MV-4-11 (cell line): ENCODE results near the gene CFDP1.

Experiments used
- DNase-seq: peaks from one replicate; lab custom pipeline; 2025; lab: John Stamatoyannopoulos, UW

The CFDP1 gene

DNA sequence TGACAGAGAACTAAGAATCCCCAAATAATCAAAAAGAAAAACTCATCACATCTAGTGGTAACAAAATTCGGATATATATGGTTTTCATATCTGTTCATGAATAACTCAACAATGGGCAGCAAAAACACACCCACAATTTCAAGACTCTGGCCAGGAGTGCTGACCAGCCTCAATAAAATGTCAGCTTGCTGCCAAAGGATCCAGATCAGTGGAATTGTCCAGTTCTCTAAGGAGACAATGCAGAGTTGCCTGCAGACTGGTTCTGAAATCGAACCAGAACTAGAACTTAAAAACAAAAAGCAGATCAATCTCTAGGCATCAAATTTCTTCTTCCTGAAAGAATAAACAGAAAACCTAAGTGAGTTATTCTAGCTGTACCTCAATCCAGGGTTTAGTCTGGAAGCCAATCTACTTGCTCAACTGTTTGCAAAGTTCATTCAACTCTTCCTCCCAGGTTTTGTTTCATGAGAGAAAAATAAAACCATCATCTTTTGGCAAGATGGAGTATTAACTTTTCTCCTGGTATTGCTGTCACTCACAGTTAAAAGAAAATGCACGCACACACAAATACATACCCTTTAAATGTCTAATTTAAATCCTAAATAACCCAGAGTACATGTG is 61.0 kb downstream of the CFDP1 start:
- DNase-seq: no peak

DNA sequence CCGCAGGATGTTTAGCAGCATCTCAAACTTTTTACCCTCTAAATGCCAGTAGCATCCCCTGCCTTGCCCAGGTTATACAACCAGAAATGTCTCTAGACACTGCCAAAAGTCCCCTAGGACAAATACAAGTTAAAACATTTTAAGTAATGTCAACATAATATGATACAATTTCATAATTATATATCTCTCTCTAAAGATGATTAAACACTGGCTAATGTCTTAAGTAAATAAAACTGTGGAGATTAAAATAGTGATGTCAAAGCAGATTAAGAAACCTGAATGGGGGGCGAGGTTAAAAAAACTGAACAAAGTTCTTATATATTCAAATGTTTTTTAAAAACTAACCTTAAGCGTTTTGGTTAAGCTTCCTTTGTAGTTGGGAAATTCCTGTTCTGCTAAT is 62.1 kb downstream of the CFDP1 start:
- DNase-seq: no peak

DNA sequence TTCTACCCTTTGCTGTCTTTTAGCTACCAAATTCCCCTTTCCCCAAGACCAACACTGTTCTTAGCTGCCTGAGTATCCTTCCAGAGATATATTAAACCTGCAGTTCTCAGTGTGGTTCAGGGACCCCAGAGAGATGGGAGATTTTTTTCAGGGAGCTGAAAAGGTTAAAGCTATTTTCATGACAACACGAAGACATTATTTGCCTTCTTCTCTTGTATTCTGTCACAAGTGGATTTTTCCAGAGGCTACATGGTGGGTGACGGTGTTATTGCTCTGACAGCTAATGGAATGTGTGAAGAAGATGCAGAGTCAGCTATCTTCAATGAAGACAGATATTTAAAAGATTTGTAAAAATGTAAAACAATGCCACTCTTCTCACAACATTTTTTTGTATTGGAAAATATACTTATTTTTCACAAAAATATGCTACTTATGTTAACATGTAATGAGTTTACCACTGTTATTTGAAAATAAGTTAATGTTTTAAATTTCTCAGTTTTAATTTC is 69.0 kb downstream of the CFDP1 start:
- DNase-seq: no peak

DNA sequence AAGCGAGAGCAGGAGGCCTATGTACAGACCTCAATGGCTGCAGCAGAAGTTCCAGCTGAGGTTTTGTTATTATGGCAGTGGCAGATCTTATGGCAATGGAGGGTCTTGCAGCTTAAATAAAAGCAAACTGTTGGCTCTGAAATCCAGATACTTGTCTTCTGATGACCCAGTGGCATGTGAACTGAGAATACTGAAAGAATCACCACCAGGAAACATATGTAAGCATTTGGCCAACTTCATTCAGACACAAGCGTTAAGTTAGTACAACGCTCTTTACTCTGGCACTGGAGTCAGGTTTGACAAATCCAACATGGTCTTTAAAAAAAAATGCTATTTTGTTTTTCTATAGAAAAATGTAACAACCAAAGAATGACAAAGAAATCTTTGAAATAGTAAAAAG is 70.5 kb downstream of the CFDP1 start:
- no peak for DNase-seq

DNA sequence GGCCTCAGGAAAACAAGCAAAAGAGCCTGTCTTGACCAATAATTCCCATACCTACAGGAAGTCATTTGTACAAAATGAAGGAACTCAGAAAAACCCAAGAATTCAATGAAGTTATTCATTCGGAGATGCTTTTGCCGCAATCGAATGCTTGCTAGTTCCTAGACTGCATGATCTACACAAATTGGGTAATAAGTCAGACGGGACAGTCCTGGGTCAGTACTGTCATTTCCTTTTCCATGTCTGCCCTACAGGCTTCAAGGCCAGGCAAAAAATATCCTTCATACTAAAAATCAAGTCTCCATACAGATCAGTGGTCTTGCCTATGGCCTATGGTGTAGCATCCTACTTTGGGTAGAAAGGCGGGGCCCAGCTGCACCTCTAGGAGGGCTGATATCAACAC is 71.4 kb downstream of the CFDP1 start:
- no peak for DNase-seq

DNA sequence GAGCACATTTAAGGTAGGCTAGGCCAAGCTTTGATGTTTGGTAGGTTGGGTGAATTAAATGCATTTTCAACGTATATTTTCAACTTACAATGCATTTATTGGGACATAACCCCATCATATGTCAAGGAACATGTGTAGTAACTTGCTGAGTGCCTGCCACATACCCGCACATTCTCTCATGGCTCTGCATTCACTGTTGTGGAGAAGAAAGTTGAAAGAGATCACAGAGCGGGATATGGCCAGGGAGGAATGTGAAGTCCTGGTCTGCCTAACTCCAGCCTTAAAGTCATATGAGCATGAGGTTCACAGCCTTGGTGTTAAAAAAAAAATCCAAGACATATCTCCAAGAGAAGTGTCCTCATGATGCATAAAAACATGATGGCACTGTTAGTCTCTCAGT is 79.1 kb downstream of the CFDP1 start:
- no peak for DNase-seq

DNA sequence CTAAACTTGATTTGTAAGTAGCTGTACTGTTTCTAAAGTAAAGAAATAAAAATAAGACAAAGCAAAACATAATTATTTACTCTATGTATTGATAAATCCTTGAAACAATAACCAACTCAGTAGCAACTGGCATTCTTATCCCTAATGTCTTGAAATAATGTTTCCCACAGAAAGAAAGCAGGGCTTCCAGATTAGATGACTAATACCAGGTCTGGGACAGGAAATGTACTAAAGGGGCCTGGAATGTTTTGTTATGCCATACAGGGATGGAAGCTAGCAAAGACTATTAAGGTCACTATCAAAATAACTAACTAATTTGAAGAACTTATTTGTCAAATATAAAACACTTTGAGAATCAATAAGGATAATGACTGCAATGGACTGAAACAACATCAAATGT is 82.1 kb downstream of the CFDP1 start:
- DNase-seq: no peak

DNA sequence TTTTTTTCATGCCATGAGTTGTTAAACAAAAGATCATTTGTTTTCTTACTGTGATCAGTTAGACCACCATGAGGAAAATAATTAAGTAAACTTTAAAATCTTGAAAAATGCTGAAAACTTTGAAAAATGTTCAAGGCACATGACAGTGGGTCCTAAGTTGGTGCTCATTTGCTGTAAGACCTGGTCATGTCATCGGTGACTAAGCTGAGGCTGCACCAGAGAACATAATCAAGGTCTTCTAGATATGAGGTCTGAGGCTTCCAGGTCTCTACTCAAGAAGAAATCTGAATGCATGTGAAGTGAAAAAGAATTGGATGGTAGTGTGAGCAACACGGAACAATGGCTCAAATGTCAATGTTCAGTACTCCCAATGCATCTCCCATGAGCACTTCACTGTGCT is 87.6 kb downstream of the CFDP1 start:
- no peak for DNase-seq

DNA sequence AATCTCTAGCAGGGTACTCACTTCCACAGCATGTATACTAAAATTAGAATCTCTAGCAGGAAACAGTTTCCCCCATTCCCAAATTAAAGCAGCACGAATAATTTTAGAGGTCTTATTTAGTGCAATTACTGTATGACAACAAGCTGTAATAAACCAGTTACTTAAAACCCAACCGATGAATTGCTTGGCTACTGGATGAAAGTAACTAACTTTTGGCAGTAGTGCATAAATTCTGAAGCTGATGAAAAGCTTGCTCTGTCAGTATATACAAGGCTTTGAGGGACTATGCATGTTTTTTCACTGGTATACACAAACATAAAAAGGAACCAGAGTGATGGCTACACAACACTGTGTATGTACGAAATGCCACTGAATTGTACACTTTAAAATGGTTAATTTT is 89.4 kb downstream of the CFDP1 start:
- no peak for DNase-seq

DNA sequence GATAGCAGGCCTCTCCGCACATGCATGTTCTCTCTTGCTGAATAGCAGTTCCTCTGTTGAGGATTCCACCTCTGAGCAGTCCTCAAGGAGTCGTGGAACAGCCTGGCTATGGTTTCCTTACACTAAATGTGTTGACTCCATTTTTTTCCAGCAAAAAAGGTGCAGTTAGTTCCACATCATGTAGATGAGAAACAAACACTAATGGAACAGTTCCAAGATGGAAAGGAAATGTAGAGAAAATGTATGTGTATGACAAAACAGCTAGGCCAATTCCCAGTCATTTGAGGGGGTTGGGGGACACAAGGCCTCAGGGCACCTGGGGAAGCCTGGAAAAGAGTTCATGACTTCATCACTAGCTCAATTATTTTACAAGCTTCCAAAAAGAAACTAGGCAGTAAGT is 90.0 kb downstream of the CFDP1 start:
- no peak for DNase-seq

DNA sequence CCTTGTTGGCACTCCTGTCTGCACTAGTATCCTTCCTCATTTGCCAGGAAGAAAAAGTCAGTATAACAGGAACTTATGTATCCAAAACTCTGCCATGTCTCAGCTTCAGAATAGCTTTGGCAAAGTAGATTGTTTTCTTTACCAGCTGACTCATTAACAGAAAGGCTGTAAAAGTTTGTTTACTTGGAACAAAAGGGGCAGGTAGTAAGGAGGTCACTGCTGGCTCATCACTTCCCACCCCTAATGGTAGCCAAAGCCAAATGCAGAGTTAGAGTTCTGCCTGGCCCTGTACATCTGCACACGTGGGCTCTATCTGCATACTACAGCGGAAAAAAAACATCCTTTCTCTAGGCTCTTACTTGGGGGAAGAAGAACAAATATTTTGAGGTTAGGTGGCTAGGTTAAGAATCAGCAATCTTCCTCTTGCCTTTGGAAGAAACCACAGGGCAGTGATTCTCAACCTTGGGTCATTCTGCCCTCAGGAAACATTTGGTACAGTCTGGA is 90.9 kb downstream of the CFDP1 start:
- DNase-seq: peak; percentile 15

DNA sequence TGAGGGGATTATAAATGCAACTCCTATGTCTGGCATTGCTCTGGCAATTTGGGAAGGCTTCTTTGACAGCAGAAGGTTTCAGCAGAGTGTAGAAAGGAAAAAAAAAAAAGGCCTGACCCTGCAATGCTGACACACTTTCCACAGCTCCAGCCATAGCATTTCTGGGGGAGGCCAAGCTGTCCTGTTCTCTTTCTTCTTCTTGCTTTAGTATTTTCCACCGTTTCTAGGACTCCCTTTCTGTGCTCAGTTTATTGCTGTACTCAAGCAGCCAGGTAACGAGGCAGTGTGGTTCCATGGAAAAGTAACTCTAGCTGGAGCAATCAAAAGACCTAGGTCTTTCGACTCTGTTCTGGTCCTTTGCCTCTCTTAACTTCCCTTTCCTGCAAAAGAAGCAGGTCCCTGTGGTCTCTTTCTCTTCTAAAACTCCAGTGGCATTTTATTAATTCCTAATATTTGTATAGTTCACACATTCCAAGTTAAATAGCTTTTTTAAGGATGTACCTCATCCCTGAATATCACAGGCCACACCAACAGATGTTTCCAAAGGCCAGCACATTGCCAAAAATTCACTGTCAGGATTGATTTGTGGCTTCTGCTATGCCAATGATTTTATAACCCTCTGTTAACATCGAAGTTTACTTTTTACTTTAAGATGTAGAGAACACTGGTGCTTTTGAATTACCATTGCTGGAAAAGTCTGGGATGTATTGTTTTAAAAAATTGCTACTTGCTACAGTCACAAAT is 91.6 kb downstream of the CFDP1 start:
- DNase-seq: no peak

DNA sequence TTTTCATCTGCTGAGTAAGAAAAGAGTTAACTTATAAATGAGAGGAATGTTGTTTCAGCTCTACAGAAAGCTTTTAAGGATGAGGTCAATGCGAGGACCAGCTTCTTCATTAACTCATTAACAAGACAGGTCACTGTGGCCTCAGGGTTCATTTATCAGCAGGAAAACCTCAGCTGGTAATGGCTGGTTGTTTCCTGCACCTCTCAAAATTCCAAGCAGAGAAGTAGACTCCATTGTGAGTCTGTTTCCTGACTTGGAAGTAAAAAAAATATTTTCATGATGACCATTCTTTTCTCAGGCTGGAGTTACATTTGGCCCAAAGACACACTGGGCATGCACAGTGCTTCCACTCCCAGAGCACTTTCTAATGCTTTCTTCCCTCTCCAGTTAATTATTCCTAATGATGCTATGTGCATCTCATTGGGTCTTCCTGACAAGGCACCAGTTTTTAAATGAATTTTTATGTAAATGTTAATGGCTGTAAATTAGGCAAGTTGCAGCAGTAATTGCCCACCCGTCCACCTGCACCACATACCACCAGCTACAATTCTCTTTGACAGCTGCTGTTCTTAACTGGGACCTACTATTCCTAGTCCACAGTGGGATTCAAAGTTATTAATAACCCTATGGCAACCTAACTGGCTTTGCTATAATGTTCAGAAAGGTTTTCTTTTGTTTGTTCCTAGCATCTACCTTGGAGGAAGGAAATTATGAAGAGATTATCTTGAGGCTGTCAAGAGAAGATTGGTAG is 92.4 kb downstream of the CFDP1 start:
- no peak for DNase-seq

DNA sequence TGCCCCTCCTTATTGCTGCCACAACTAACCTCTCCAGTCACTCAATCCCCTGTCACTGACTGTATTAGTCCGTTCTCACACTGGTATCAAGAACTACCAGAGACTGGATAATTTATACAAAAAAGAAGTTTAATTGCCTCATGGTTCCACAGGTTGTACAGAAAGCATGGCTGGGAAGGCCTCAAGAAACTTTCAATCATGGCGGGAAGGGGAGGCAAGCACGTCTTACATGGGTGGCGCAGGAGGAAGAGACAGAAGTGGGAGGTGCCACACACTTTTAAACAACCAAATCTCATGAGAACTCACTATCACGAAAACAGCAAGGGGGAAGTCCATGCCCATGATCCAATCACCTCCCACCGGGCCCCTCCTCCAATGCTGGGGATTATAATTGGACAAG is 95.9 kb downstream of the CFDP1 start:
- no peak for DNase-seq

DNA sequence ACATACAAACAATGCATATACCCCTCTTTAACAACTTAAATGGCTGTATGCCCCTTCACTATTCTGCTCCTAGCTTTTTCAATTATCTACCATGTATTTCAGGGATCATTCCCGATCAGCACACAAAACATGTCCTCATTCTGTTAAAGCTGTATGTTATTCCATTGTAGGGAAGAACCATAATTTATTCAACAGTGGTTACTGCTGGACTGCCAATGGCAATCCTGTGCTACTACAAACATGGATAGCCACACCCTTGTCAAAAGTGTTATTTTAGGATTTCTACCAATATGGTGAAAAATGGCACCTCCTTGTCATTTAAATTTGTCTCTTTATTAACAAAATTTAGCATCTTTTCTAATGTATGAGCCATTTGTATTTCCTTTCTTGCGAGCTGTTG is 96.8 kb downstream of the CFDP1 start:
- DNase-seq: no peak

DNA sequence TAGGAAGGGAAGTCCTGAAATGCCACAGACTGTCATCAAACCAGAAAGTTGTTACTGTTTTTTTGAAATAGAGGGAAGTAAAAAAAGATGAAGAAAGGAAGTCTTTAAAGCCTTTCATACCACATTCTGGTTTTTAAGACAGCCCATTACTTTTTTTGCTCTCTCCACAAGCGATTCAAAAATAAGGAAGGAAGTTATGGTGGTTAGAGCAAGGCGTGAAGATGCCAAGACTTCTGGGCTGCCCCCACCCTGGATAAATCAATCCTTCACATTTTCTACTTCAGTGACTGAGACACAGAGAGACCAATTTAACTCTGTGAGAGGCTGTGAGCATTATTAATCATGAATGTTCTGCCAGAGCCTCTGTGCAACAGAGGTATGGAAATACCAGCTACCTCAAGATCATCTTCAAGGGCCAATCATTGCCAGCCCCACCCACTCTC is 99.6 kb downstream of the CFDP1 start:
- DNase-seq: peak; percentile 99

DNA sequence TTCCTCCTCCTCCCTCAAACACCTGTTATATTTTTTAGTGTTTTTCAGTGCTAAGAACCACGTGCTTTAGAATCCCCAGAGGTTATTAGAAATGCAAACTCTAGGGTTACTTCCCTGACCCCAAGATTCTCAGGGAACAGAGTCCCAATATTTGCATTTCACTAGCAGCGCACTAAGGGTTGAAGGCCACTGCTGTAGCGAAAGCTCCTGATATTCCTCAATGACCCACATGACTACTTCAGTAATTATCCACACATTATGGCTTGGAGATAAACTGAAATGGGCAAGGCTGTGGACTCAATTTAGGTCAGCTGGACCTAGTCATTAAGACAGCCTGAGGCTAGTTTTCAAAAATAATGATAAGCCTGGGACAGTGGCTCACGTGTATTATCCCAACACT is 103.4 kb downstream of the CFDP1 start:
- DNase-seq: no peak

DNA sequence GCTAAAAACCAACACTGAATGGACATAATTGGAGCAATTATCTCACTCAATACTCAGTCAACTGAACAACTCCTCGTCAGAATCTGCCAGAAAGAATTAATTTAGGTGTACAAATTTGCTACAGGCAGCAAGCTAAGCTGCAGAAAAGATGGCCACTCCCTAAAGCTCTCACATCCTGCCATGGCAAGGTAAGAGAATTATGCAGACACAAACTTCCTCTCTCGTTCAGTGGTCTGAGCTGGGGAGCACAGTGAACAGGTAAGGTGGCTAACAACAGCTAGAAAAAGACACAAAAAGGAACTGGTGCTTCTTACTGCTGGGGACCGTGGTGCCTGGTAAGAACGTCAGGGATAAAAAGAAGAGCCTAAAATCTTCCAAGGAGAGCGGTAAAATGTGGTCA is 107.0 kb downstream of the CFDP1 start:
- DNase-seq: no peak

DNA sequence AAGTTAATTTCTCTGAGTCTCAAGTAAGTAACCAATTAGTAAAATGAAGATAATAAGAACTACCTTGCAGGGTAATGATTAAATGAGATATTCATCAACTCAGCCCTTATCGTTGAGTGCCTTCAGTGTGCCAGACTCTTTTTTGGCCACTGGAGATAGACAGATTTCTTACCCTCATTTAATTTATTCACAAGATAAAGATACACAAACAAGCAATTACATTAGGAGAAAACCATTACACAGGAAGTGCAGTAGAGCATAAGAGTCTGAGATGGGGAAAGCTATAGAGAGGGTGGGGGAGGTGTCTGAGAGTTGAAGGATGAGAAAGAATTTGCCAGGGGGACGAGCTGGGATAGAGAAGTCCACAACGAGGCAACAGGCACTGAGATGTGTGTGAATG is 109.4 kb downstream of the CFDP1 start:
- no peak for DNase-seq

DNA sequence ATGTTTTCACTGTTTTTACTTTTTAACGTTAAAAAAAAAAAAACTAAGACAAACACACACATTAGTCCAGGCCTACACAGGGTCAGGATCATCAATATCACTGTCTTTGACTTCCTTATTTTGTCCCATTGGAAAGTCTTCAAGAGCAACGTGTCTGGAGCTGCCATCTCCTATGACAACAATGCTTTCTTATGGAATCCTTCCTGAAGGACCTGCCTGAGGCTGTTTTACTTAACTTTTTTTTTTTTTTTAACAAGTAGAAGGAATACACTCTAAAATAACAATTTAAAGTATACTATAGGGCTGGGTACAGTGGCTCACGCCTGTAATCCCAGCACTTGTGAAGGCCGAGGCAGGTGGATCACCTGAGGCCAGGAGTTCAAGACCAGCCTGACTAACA is 110.1 kb downstream of the CFDP1 start:
- no peak for DNase-seq

DNA sequence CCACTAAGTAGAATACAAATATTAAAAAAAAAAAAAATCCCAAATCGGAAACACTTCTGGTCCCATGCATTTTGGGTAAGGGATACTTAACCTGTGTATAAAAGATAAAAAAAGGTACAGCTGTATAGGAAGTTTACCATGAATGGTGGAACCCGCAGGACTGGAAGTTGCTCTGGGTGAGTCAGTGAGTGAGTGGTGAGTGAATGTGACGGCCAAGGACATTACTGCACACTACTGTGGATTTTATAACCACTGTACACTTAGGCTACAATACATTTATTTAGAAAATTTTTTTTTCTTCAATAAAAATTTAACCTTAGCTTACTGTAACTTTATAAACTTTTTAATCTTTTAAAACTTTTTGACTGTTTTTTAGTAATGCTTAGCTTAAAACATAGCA is 110.6 kb downstream of the CFDP1 start:
- no peak for DNase-seq

DNA sequence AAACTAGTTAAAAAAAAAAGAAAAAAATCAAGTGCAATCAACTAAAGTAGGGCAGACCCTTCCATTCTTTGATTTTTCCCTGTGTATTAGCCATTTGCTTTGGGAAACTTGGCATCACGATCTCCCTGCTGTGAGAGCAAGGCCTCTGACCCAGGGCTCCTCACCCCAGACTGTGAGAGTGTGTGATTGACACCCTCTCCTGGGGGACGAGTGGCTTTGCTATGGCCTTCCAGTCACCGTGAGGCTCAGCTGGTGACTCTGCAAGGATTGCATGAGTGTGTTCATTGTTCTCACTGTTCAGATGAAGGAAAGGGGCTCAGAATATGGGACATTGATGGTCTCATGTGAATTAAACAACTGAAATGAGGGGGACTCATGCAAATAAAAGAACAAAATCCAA is 112.9 kb downstream of the CFDP1 start:
- DNase-seq: no peak
